B cell (primary cell): ENCODE results near the gene AUTS2. TPM values are rescaled to one million over a fixed set of nuclear protein-coding genes. Genes with fewer than 3 reads are reported as not detected.

Experiments
- ATAC-seq: fragments of 200-7000 bp; cut with Tn5 transposase; one replicate; pipeline ENCODE4 v1.10.0; 2021; ENCODE audit warnings: low read depth, mild to moderate bottlenecking, moderate number of reproducible peaks, moderate library complexity
- CTCF ChIA-PET: fragments of 350-600 bp; sonication (Branson Sonifier 250); formaldehyde crosslinking; loops from one replicate; lab custom pipeline; 2021; ENCODE audit warnings: antibody characterized with exemption, inconsistent platforms; lab: Charles Lee
- POLR2A ChIA-PET: fragments of 350-600 bp; sonication (Branson Sonifier 250); formaldehyde crosslinking; loops from one replicate; lab custom pipeline; 2021; ENCODE audit warnings: antibody characterized with exemption; lab: Charles Lee
- DNase-seq: peaks from one replicate; pipeline ENCODE4 v3.0.0; 2013
- H2AFZ ChIP-seq: 2 replicates; pipeline ENCODE4 v1.6.1; 2012; ENCODE audit warnings: mild to moderate bottlenecking, low read depth, low read length; ENCODE audit not compliant: insufficient read depth, poor library complexity, severe bottlenecking
- H3K27ac ChIP-seq, 2 donors: 1 replicate in 1 of 2; 2 replicates in 1 of 2; pipeline ENCODE4 v1.5.1; 2012 to 2013; ENCODE audit warnings: low read length in 2 of 2, mild to moderate bottlenecking in 2 of 2, moderate library complexity in 1 of 2
- H3K27me3 ChIP-seq, 4 experiments: fragments of 200-600 bp in 1 of 4; sonication (generic) in 1 of 4; replicated peaks in 1 of 4; 1 replicate in 2 of 4; 2 replicates in 2 of 4; pipeline versions ENCODE4 v1.6.1 to v1.7.0; 2013 to 2016; ENCODE audit warnings: low read length in 3 of 4, mild to moderate bottlenecking in 2 of 4, mixed read lengths in 1 of 4, moderate library complexity in 1 of 4; ENCODE audit not compliant: insufficient read depth in 4 of 4, control insufficient read depth in 3 of 4; ENCODE audit errors: control extremely low read depth in 1 of 4
- H3K36me3 ChIP-seq, 2 experiments: replicated peaks in 1 of 2; 1 replicate in 1 of 2; 2 replicates in 1 of 2; pipeline versions ENCODE4 v1.6.1 to v1.7.1; 2013; ENCODE audit warnings: low read length in 1 of 2; ENCODE audit not compliant: insufficient read depth in 2 of 2, control insufficient read depth in 1 of 2; ENCODE audit errors: control extremely low read depth in 1 of 2, extremely low read depth in 1 of 2
- H3K4me1 ChIP-seq, 2 donors: fragments of 200-600 bp in 1 of 2; sonication (generic) in 1 of 2; 1 replicate in 1 of 2; 2 replicates in 1 of 2; pipeline versions ENCODE4 v1.5.1 to v1.6.1; 2013 to 2017; ENCODE audit warnings: low read length in 2 of 2; ENCODE audit not compliant: control insufficient read depth in 2 of 2, insufficient read depth in 2 of 2
- H3K4me2 ChIP-seq: replicated peaks from 2 replicates; pipeline ENCODE3; 2012; ENCODE audit warnings: mild to moderate bottlenecking, low read depth, low read length; ENCODE audit not compliant: poor library complexity, severe bottlenecking
- H3K4me3 ChIP-seq, 5 experiments: fragments of 200-600 bp in 1 of 5; sonication (generic) in 1 of 5; 1 replicate in 3 of 5; 2 replicates in 2 of 5; pipeline versions ENCODE4 v1.5.1 to v1.7.0; 2011 to 2016; ENCODE audit warnings: low read length in 4 of 5, mild to moderate bottlenecking in 4 of 5, low read depth in 2 of 5, control low read depth in 1 of 5, moderate library complexity in 1 of 5; ENCODE audit not compliant: insufficient read depth in 1 of 5; ENCODE audit errors: control extremely low read depth in 1 of 5, extremely low read depth in 1 of 5
- H3K79me2 ChIP-seq: fragments of 200-600 bp; sonication (generic); one replicate; pipeline ENCODE4 v1.6.0; 2016; ENCODE audit warnings: low read length; ENCODE audit not compliant: control insufficient read depth, insufficient read depth
- H3K9ac ChIP-seq: fragments of 200-600 bp; sonication (generic); 2 replicates; pipeline ENCODE4 v1.6.1; 2017; ENCODE audit warnings: mild to moderate bottlenecking, low read length, moderate library complexity
- H3K9me3 ChIP-seq, 3 donors: one replicate each; pipeline versions ENCODE4 v1.6.1 to v1.7.1; 2013; ENCODE audit warnings: low read length in 2 of 3; ENCODE audit not compliant: control insufficient read depth in 2 of 3, insufficient read depth in 1 of 3; ENCODE audit errors: control extremely low read depth in 1 of 3
- H4K20me1 ChIP-seq: 2 replicates; pipeline ENCODE4 v1.6.0; 2012; ENCODE audit warnings: mild to moderate bottlenecking, low read length; ENCODE audit not compliant: insufficient read depth, control insufficient read depth, poor library complexity, severe bottlenecking
- H3K27ac Mint-ChIP-seq: one replicate; pipeline ENCODE4 v1.8.0; 2021; ENCODE audit warnings: mixed read lengths
- H3K27me3 Mint-ChIP-seq: one replicate; pipeline ENCODE4 v1.8.0; 2021; ENCODE audit warnings: mixed read lengths
- H3K4me1 Mint-ChIP-seq: one replicate; pipeline ENCODE4 v1.8.0; 2021; ENCODE audit warnings: mixed read lengths
- H3K4me3 Mint-ChIP-seq: one replicate; pipeline ENCODE4 v1.8.0; 2021; ENCODE audit warnings: mixed read lengths
- H3K9me3 Mint-ChIP-seq: one replicate; pipeline ENCODE4 v1.8.0; 2022; ENCODE audit warnings: mixed read lengths; ENCODE audit not compliant: insufficient read depth
- CTCF ChIP-seq: fragments of 200-600 bp; IDR thresholded peaks from one replicate; pipeline ENCODE4 v1.8.0; 2022; ENCODE audit warnings: antibody characterized with exemption, mild to moderate bottlenecking
- EZH2 ChIP-seq: IDR thresholded peaks from 2 replicates; pipeline ENCODE4 v1.6.1; 2012; ENCODE audit warnings: borderline replicate concordance, low read depth, mild to moderate bottlenecking, moderate library complexity, low read length; ENCODE audit not compliant: insufficient read depth, poor library complexity, severe bottlenecking
- WGBS: methylation state at CpG from one replicate; pipeline ENCODE4 v1.1.5; 2013; ENCODE audit warnings: missing lambda C conversion rate; ENCODE audit not compliant: insufficient coverage; 5-methylcytosine and 5-hydroxymethylcytosine counted together
- intact Hi-C: fragments of 100-400 bp; cut with micrococcal nuclease; formaldehyde crosslinking; loops from one replicate; pipeline ENCODE4 v1.10.0; 2022
- polyA plus RNA-seq: library from polyadenylated mRNA; depleted of rRNA; stranded (reverse); fragments of >200 nt; gene quantifications from 2 replicates; pipeline ENCODE4 v1.2.3, GENCODE V29; 2012
- total RNA-seq, 2 donors: library from RNA; stranded (reverse); fragments of 120-200 nt in 1 of 2; gene quantifications; 1 replicate in 1 of 2; 2 replicates in 1 of 2; pipeline versions ENCODE4 v1.2.3 to v1.2.4, GENCODE V29; 2013 to 2022

Gene AUTS2
- total and polyA plus RNA-seq, 2 donors (not counting 1 experiment from before 2014, with no cell fraction given) = 22.3 to 35.0 TPM

GRCh38 chr7:70259502-70259901 lies 661.2 kb downstream of the AUTS2 start:
- H3K9me3 ChIP-seq = no peaks in the 10 kb centered on the region
- no CpG with 5 or more reads among the region's 1 CpG for WGBS
- H2AFZ ChIP-seq = no peak overlapping the region
- DNase-seq (no peak), ATAC-seq (no peak)
- no peaks in the 10 kb centered on the region for H3K36me3 ChIP-seq
- no peaks in the 10 kb centered on the region for H3K27me3 Mint-ChIP-seq
- intact Hi-C loops = no loop called here
- H4K20me1 ChIP-seq = no peaks in the 10 kb centered on the region
- H3K27me3 ChIP-seq = no peaks in the 10 kb centered on the region
- POLR2A ChIA-PET = no interaction called here
- H3K4me3 ChIP-seq = no peak overlapping the region
- no peaks in the 10 kb centered on the region for H3K79me2 ChIP-seq
- TF ChIP-seq EZH2 = no peak
- H3K4me2 ChIP-seq = no peak overlapping the region
- H3K4me3 Mint-ChIP-seq = no peak overlapping the region
- no peak overlapping the region for H3K9ac ChIP-seq
- no peak overlapping the region for H3K27ac ChIP-seq
- CTCF ChIA-PET = interaction anchor here (0.6 kb wide), 1 partner anchor 192 kb away, joined by 3 read pairs; no protein-coding TSS in a partner anchor
- no peaks in the 10 kb centered on the region for H3K4me1 ChIP-seq
- H3K9me3 Mint-ChIP-seq = no peaks in the 10 kb centered on the region
- H3K27ac Mint-ChIP-seq = no peak overlapping the region
- H3K4me1 Mint-ChIP-seq = no peaks in the 10 kb centered on the region

- Histone ChIP-seq H3K9ac (no peak overlapping the region), H3K4me3 (no peak overlapping the region), H3K27ac (no peak overlapping the region), H3K4me1 (no peaks in the 10 kb centered on the region), H4K20me1 (no peaks in the 10 kb centered on the region), H3K9me3 (no peaks in the 10 kb centered on the region), H3K27me3 (no peaks in the 10 kb centered on the region), H3K79me2 (no peaks in the 10 kb centered on the region), H3K4me2 (no peak overlapping the region), H3K36me3 (no peaks in the 10 kb centered on the region), H2AFZ (no peak overlapping the region)
- Mint-ChIP-seq H3K27me3 (no peaks in the 10 kb centered on the region), H3K9me3 (no peaks in the 10 kb centered on the region), H3K4me3 (no peak overlapping the region), H3K4me1 (no peaks in the 10 kb centered on the region), H3K27ac (no peak overlapping the region)
- ChIA-PET POLR2A (no interaction called here), CTCF (interaction anchor here (0.8 kb wide), 1 partner anchor 198 kb away, joined by 3 read pairs; no protein-coding TSS in a partner anchor)
- intact Hi-C loops = no loop called here
- no peak for TF ChIP-seq CTCF
- no peak for TF ChIP-seq EZH2
- ATAC-seq (no peak), DNase-seq (no peak)
- no CpG with 5 or more reads among the region's 7 CpGs for WGBS
Observed at GRCh38 chr7:70263471-70264255, 665.4 kb downstream of the AUTS2 start.
